Astrocyte of the cerebellum (primary cell): ENCODE results near the gene GBP5.
"Not testable (repeated sequence)": the region's sequence is repeated elsewhere in the genome, so short reads cannot be mapped to it uniquely, and the experiment has no call there.

ENCODE experiments used
- DNase-seq: peaks from one replicate; pipeline ENCODE4 v3.0.0-alpha.2; 2011; ENCODE audit warnings: low read depth
- H3K4me3 ChIP-seq: 2 replicates; pipeline ENCODE4 v1.5.1; 2011; ENCODE audit warnings: mild to moderate bottlenecking, low read depth, low read length, moderate library complexity
- in situ Hi-C: cut with HindIII; loops from 2 replicates; pipeline ENCODE4 v1.10.0; 2017; ENCODE audit warnings: low sequenced_read_pairs
- TF ChIP-seq, protein P1 (sequence below): IDR thresholded peaks from 2 replicates; pipeline ENCODE4 v1.5.1; 2012; ENCODE audit warnings: low read length, low read depth, moderate library complexity, mild to moderate bottlenecking; ENCODE audit errors: missing control alignments

The GBP5 gene

DNA sequence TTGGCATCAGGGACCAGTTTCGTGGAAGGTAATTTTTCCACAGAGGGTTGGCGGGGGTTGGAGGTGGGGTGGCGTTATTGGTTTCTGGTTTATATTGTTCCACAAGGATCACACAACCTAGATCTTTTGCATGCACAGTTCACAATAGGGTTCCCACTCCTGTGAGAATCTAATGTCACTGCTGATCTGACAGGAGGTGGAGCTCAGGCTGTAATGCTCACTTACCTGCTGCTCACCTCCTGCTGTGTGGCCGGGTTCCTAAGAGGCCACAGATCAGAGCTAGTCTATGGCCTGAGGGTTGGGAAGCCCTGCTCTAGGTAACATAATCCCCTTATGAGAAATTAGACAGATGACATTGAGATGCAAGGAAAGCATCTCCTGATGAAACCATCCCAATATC, 12.6 kb downstream of the GBP5 start:
- no peak overlapping the region for H3K4me3 ChIP-seq
- TF ChIP-seq, protein P1, sequence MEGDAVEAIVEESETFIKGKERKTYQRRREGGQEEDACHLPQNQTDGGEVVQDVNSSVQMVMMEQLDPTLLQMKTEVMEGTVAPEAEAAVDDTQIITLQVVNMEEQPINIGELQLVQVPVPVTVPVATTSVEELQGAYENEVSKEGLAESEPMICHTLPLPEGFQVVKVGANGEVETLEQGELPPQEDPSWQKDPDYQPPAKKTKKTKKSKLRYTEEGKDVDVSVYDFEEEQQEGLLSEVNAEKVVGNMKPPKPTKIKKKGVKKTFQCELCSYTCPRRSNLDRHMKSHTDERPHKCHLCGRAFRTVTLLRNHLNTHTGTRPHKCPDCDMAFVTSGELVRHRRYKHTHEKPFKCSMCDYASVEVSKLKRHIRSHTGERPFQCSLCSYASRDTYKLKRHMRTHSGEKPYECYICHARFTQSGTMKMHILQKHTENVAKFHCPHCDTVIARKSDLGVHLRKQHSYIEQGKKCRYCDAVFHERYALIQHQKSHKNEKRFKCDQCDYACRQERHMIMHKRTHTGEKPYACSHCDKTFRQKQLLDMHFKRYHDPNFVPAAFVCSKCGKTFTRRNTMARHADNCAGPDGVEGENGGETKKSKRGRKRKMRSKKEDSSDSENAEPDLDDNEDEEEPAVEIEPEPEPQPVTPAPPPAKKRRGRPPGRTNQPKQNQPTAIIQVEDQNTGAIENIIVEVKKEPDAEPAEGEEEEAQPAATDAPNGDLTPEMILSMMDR = no peak
- DNase-seq = no peak
- in situ Hi-C loops = no loop called here

DNA sequence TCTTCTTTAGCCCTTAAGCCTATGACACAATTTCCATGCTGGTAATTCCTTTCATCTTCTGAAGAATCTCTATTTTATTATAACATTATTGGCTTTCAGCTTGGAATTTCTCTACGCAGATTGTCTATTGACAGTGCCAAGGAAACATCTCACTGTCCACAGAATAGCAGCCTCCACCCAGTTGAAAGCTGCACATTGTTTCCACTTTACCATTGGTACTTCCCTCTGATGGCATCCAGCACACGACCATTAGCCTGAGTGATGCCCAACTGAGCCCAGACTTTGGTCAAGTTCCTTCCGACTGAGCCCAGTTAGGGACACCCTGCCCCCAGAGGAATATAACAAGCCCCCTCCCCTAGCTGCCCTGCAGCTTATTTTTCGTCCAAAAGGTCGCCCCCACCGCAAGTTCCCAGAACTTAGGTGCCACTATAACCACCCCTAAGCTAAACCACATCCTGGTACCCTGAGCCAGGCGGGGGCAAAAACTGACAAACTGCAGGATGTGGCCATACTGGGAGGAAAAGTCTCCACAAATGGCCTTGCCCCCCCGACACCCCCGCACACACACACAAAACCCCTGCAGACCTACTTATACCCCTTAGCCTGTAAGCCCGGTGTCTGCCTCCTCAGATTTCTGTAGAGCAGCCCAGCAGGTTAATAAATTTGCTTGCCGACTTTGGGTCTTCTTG, 13.2 kb downstream of the GBP5 start:
- H3K4me3 ChIP-seq = no peak overlapping the region
- TF ChIP-seq, protein P1 = no peak
- in situ Hi-C loops = no loop called here
- DNase-seq = no peak

DNA sequence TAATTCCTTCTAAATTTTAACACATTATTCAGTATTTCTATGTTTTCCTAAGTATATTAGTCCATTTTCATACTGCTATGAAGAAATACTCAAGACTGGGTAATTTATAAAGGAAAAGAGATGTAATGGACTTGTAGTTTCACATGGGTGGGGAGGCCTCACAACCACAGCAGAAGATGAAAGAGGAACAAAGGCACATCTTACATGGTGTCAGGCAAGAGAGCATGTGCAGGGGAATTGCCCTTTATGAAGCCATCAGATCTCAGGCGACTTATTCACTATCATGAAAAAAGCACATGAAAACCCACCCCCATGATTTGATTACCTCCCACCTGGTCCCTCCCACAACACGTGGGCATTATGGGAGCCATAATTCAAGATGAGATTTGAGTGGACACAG, 15.6 kb downstream of the GBP5 start:
- no peak for DNase-seq
- no peak overlapping the region for H3K4me3 ChIP-seq
- in situ Hi-C loops = no loop called here
- TF ChIP-seq, protein P1 = no peak

DNA sequence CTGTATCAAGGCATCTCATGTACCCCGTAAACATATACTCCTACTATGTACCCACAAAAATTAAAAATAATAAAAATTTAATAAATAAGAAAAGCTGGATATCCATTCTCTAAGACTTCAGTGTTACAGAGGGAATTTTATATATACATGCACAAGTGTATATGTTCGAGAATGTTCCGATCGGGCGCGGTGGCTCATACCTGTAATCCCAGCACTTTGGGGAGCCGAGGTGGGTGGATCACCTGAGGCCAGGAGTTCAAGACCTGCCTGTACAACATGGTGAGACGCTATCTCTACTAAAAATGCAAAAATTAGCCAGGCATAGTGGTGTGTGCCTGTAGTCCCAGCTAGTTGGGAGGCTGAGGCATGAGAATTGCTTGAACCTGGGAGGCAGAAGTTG, 17.1 kb downstream of the GBP5 start:
- in situ Hi-C loops, H3K4me3 ChIP-seq, DNase-seq: not testable (repeated sequence)

DNA sequence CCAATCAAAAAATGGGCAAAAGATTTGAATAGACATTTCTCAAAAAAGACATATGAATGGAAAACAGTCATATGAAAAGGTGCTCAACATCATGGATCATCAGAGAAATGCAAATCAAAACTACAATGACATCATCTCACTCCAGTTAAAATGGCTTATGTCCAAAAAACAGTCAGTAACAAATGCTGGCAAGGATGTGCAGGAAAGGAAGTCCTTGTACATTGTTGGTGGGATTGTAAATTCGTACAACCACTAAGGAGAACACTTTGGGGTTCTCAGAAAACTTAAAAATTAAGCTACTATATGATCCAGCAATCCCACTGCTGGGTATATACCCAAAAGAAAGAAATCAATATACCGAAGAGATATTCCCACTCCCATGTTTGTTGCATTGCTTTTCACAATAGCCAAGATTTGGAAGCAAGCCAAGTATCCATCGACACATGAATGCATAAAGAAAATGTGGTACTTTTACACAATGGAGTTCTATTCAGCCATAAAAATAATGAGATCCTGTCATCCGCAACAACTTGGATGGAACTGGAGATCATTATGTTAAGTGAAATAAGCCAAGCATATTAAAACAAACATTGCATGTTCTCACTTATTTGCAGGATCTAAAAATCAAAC, 17.9 kb downstream of the GBP5 start:
- in situ Hi-C loops = no loop called here
- peak; percentile 42 for DNase-seq
- no peak overlapping the region for H3K4me3 ChIP-seq
- TF ChIP-seq, protein P1 = no peak

DNA sequence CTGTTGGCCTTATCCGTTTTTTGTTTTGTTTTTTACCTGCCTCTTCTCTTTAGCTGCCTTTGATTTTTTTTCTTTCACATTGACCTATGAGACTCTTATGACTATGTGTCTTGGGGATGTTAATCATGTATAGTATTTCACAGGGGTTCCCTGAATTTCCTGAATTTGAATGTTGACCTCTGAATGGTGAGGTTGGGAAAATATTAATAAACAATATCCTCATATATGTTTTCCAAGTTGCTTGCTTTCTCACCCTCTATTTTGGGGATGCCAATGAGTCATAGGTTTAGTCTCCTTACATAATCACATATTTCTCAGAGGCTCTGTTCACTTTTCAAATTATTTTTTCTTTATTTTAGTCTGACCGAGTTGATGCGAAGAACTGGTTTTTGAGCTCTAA, 29.6 kb downstream of the GBP5 start:
- in situ Hi-C loops = no loop called here
- no peak overlapping the region for H3K4me3 ChIP-seq
- TF ChIP-seq, protein P1 = no peak
- DNase-seq = no peak
